Thoracic aorta (tissue), 2 donors: Measurements from ENCODE around the gene ABCB8. TPM values are rescaled to one million over a fixed set of nuclear protein-coding genes. Genes with fewer than 3 reads are reported as not detected.

ENCODE experiments used
- ATAC-seq: fragments of 150-250 bp; one replicate; pipeline ENCODE4 v1.8.0; 2017; ENCODE audit warnings: low read depth; ENCODE audit not compliant: insufficient number of reproducible peaks, low FRiP score
- DNase-seq: peaks from one replicate; pipeline ENCODE4 v3.0.0-alpha.2; 2020; ENCODE audit warnings: low spot score
- H3K27ac ChIP-seq, 2 donors: fragments of 200-600 bp; sonication (generic); 1 replicate in 1 of 2; 2 replicates in 1 of 2; pipeline ENCODE4 v1.5.1; 2016; ENCODE audit warnings: mild to moderate bottlenecking in 2 of 2, moderate library complexity in 2 of 2
- H3K27me3 ChIP-seq: fragments of 200-600 bp; sonication (generic); replicated peaks from 2 replicates; pipeline ENCODE4 v1.6.0; 2016; ENCODE audit warnings: mild to moderate bottlenecking; ENCODE audit not compliant: insufficient read depth
- H3K36me3 ChIP-seq: fragments of 200-600 bp; sonication (generic); one replicate; pipeline ENCODE4 v1.5.1; 2016
- H3K4me1 ChIP-seq, 2 donors: fragments of 200-600 bp; sonication (generic); 1 replicate in 1 of 2; 2 replicates in 1 of 2; pipeline versions ENCODE4 v1.5.1 to v1.6.0; 2016; ENCODE audit warnings: low read depth in 2 of 2, mild to moderate bottlenecking in 1 of 2; ENCODE audit not compliant: control insufficient read depth in 1 of 2
- H3K4me3 ChIP-seq: fragments of 200-600 bp; sonication (generic); 2 replicates; pipeline ENCODE4 v1.5.1; 2016; ENCODE audit warnings: mild to moderate bottlenecking
- H3K9me3 ChIP-seq: fragments of 200-600 bp; sonication (generic); 2 replicates; pipeline ENCODE4 v1.5.1; 2016
- CTCF ChIP-seq: fragments of 200-600 bp; sonication (generic); IDR thresholded peaks from one replicate; pipeline ENCODE4 v1.5.1; 2019; ENCODE audit warnings: antibody characterized with exemption
- total RNA-seq, 2 donors: library from RNA; depleted of rRNA; stranded (reverse); fragments of >200 nt; gene quantifications; one replicate each; pipeline versions ENCODE4 v1.1.0 to v1.2.3, GENCODE V29; 2016

The ABCB8 gene
- total RNA-seq, 2 donors from 2014 or later: 34.1 to 35.1 TPM

- Histone ChIP-seq H3K27me3 (no peaks in the 10 kb centered on the region), H3K4me1 (peaks cover 22 to 30% of the 10 kb centered on the region in 2 donors), H3K4me3 (no peak overlapping the region), H3K9me3 (no peaks in the 10 kb centered on the region), H3K36me3 (peaks cover 46% of the 10 kb centered on the region), H3K27ac (no peak overlapping the region)
- ATAC-seq: no peak
- TF ChIP-seq CTCF: no peak
- DNase-seq: no peak
Observed at GRCh38 chr7:151065516-151065915, 37.3 kb downstream of the ABCB8 start.

GRCh38 chr7:151066273-151066974 is 38.2 kb downstream of the ABCB8 start:
- ATAC-seq (no peak), DNase-seq (no peak)
- peaks cover 13 to 21% of the 10 kb centered on the region in 2 donors for H3K4me1 ChIP-seq
- peaks cover 54% of the 10 kb centered on the region for H3K36me3 ChIP-seq
- H3K4me3 ChIP-seq: no peak overlapping the region
- no peak for TF ChIP-seq CTCF
- H3K9me3 ChIP-seq: no peaks in the 10 kb centered on the region
- H3K27ac ChIP-seq: no peak overlapping the region
- no peaks in the 10 kb centered on the region for H3K27me3 ChIP-seq

GRCh38 chr7:151068069-151068773 is 40.0 kb downstream of the ABCB8 start:
- Histone ChIP-seq H3K4me1 (peaks cover 0 to 6% of the 10 kb centered on the region in 2 donors), H3K36me3 (peaks cover 64% of the 10 kb centered on the region), H3K27me3 (no peaks in the 10 kb centered on the region), H3K27ac (no peak overlapping the region), H3K9me3 (no peaks in the 10 kb centered on the region), H3K4me3 (no peak overlapping the region)
- TF ChIP-seq CTCF: no peak
- no peak for DNase-seq
- no peak for ATAC-seq

- ATAC-seq: no peak
- TF ChIP-seq CTCF: no peak
- DNase-seq: no peak
- H3K4me1 ChIP-seq: no peaks in the 10 kb centered on the region
- no peak overlapping the region for H3K27ac ChIP-seq
- no peaks in the 10 kb centered on the region for H3K9me3 ChIP-seq
- H3K27me3 ChIP-seq: no peaks in the 10 kb centered on the region
- H3K4me3 ChIP-seq: no peak overlapping the region
- peaks cover 73% of the 10 kb centered on the region for H3K36me3 ChIP-seq
Observed at GRCh38 chr7:151069841-151070573, 41.8 kb downstream of the ABCB8 start.

- H3K9me3 ChIP-seq: no peaks in the 10 kb centered on the region
- H3K4me3 ChIP-seq: no peak overlapping the region
- DNase-seq: no peak
- TF ChIP-seq CTCF: no peak
- ATAC-seq: no peak
- H3K27me3 ChIP-seq: no peaks in the 10 kb centered on the region
- H3K4me1 ChIP-seq: no peaks in the 10 kb centered on the region
- H3K36me3 ChIP-seq: peaks cover 74% of the 10 kb centered on the region
- H3K27ac ChIP-seq: no peak overlapping the region
Observed at GRCh38 chr7:151070574-151070960, 42.3 kb downstream of the ABCB8 start.
